ENCODE data around the gene AATF. TPM values are rescaled to one million over a fixed set of nuclear protein-coding genes. Genes with fewer than 3 reads are reported as not detected.

The AATF gene
- total RNA-seq, 1 donor from 2014 or later = 31.3 TPM

- H3K4me3 Mint-ChIP-seq = peak overlapping the region; percentile 33
- no peaks in the 10 kb centered on the region for H3K27me3 Mint-ChIP-seq (ENCODE audit: low read depth)
- DNase-seq (ENCODE audit: low spot score in 2 of 2, unreplicated experiment in 2 of 2) = no peak
- no peaks in the 10 kb centered on the region for H3K9me3 Mint-ChIP-seq
- no peaks in the 10 kb centered on the region for H3K36me3 Mint-ChIP-seq
- peak overlapping the region; percentile 80 for H3K27ac Mint-ChIP-seq
- TF ChIP-seq CTCF (IDR thresholded peaks at IDR 0.05; ENCODE audit: unreplicated experiment) = no peak
- H3K4me1 Mint-ChIP-seq = peaks cover 67% of the 10 kb centered on the region
These were observed 28.4 kb upstream of the AATF start for GRCh38 chr17:36920032-36921005.

- H3K9me3 Mint-ChIP-seq = no peaks in the 10 kb centered on the region
- H3K27ac Mint-ChIP-seq = peak overlapping the region; percentile 80
- DNase-seq (ENCODE audit: low spot score in 2 of 2, unreplicated experiment in 2 of 2) = no peak
- H3K36me3 Mint-ChIP-seq = no peaks in the 10 kb centered on the region
- H3K4me3 Mint-ChIP-seq = no peak overlapping the region
- no peak for TF ChIP-seq CTCF (IDR thresholded peaks at IDR 0.05; ENCODE audit: unreplicated experiment)
- H3K4me1 Mint-ChIP-seq = peaks cover 77% of the 10 kb centered on the region
- no peaks in the 10 kb centered on the region for H3K27me3 Mint-ChIP-seq (ENCODE audit: low read depth)
These were observed 27.5 kb upstream of the AATF start for GRCh38 chr17:36921095-36921851.

- DNase-seq (ENCODE audit: low spot score in 2 of 2, unreplicated experiment in 2 of 2) = no peak
- Mint-ChIP-seq H3K4me3 (no peak overlapping the region), H3K36me3 (no peaks in the 10 kb centered on the region), H3K9me3 (no peaks in the 10 kb centered on the region), H3K4me1 (peaks cover 82% of the 10 kb centered on the region), H3K27me3 (ENCODE audit: low read depth) (peaks cover 4% of the 10 kb centered on the region), H3K27ac (no peak overlapping the region)
- no peak for TF ChIP-seq CTCF (IDR thresholded peaks at IDR 0.05; ENCODE audit: unreplicated experiment)
These were observed 26.6 kb upstream of the AATF start for GRCh38 chr17:36922175-36922574.

GRCh38 chr17:36923814-36924221, 24.9 kb upstream of the AATF start:
- H3K27me3 Mint-ChIP-seq (ENCODE audit: low read depth) = peaks cover 15% of the 10 kb centered on the region
- H3K36me3 Mint-ChIP-seq = no peaks in the 10 kb centered on the region
- no peak for TF ChIP-seq CTCF (IDR thresholded peaks at IDR 0.05; ENCODE audit: unreplicated experiment)
- H3K4me1 Mint-ChIP-seq = peaks cover 82% of the 10 kb centered on the region
- H3K9me3 Mint-ChIP-seq = no peaks in the 10 kb centered on the region
- no peak overlapping the region for H3K4me3 Mint-ChIP-seq
- peak overlapping the region; percentile 9 for H3K27ac Mint-ChIP-seq
- no peak for DNase-seq (ENCODE audit: low spot score in 2 of 2, unreplicated experiment in 2 of 2)

- no peaks in the 10 kb centered on the region for H3K36me3 Mint-ChIP-seq
- no peak overlapping the region for H3K4me3 Mint-ChIP-seq
- no peak for TF ChIP-seq CTCF (IDR thresholded peaks at IDR 0.05; ENCODE audit: unreplicated experiment)
- H3K27ac Mint-ChIP-seq = no peak overlapping the region
- no peaks in the 10 kb centered on the region for H3K9me3 Mint-ChIP-seq
- DNase-seq (ENCODE audit: low spot score in 2 of 2, unreplicated experiment in 2 of 2) = no peak
- peaks cover 39% of the 10 kb centered on the region for H3K27me3 Mint-ChIP-seq (ENCODE audit: low read depth)
- peaks cover 67% of the 10 kb centered on the region for H3K4me1 Mint-ChIP-seq
These were observed 22.5 kb upstream of the AATF start for GRCh38 chr17:36926226-36926625.

Data from mesothelial cell of epicardium (in vitro differentiated cells).